H1 (cell line): ENCODE results near the gene CUEDC2. TPM values are rescaled to one million over a fixed set of nuclear protein-coding genes. Genes with fewer than 3 reads are reported as not detected.

Source experiments
- ASH2L ChIP-seq: fragments of 200-600, 300-600 bp; sonication (generic); IDR thresholded peaks from one replicate; pipeline ENCODE4 v1.7.1; 2017; ENCODE audit warnings: low read length
- CBX8 ChIP-seq: fragments of 300-800, 300-1000 bp; sonication (generic); IDR thresholded peaks from 2 replicates; pipeline ENCODE4 v1.7.1; 2016; ENCODE audit warnings: low read depth, low read length, borderline replicate concordance
- EP300 ChIP-seq, 2 experiments: IDR thresholded peaks; 1 replicate in 1 of 2; 2 replicates in 1 of 2; pipeline ENCODE4 v1.6.1; 2011 to 2012; ENCODE audit warnings: low read depth in 2 of 2, low read length in 2 of 2, mild to moderate bottlenecking in 2 of 2, borderline replicate concordance in 1 of 2, inconsistent platforms in 1 of 2, moderate library complexity in 1 of 2
- GABPA ChIP-seq: IDR thresholded peaks from 2 replicates; pipeline ENCODE4 v1.6.1; 2011; ENCODE audit warnings: mild to moderate bottlenecking, low read length, moderate library complexity, borderline replicate concordance; ENCODE audit not compliant: insufficient read depth
- JUND ChIP-seq: IDR thresholded peaks from 2 replicates; pipeline ENCODE4 v1.6.1; 2011; ENCODE audit warnings: mild to moderate bottlenecking, improper control_type of control experiment, low read length
- MAFK ChIP-seq: IDR thresholded peaks from 2 replicates; pipeline ENCODE4 v1.6.1; 2012; ENCODE audit warnings: low read depth, mild to moderate bottlenecking, improper control_type of control experiment, low read length
- POU5F1 ChIP-seq: IDR thresholded peaks from 2 replicates; pipeline ENCODE4 v1.6.1; 2011; ENCODE audit warnings: low read depth, mild to moderate bottlenecking, low read length, moderate library complexity
- RFX5 ChIP-seq: IDR thresholded peaks from 2 replicates; pipeline ENCODE4 v1.6.1; 2011; ENCODE audit warnings: low read depth, low read length, improper control_type of control experiment, borderline replicate concordance
- polyA plus RNA-seq, 7 experiments: library from polyadenylated mRNA; depleted of rRNA in 3 of 7; stranded (reverse) in 5 of 7; unstranded in 2 of 7; fragments of >200 nt in 5 of 7; fragments of 200-250 nt in 2 of 7; gene quantifications; 1 replicate in 5 of 7; 2 replicates in 1 of 7; 4 replicates in 1 of 7; pipeline versions ENCODE4 v1.2.1 to v1.2.3, GENCODE V29; 2011 to 2013; ENCODE audit warnings: missing spikeins in 2 of 7, mixed read lengths in 2 of 7
- total RNA-seq: library from RNA; stranded (reverse); fragmentation: NEBNext Ultra II Directional; extraction: Animal tissue kit (Norgen Biotek cat#: 25700); gene quantifications from 2 replicates; pipeline ENCODE4 v1.2.1, GENCODE V29; 2021
- TF ChIP-seq, protein P1 (sequence below): fragments of 300-600 bp; sonication (generic); IDR thresholded peaks from 2 replicates; pipeline ENCODE4 v1.7.1; 2012; ENCODE audit warnings: low read length, moderate library complexity, mild to moderate bottlenecking, inconsistent platforms; ENCODE audit not compliant: insufficient replicate concordance

CUEDC2 gene
- total and polyA plus RNA-seq, 2 of the 8 experiments (the other 6 are each of a cell fraction or from before 2014, with no cell fraction given): 41.7 to 55.2 TPM

DNA sequence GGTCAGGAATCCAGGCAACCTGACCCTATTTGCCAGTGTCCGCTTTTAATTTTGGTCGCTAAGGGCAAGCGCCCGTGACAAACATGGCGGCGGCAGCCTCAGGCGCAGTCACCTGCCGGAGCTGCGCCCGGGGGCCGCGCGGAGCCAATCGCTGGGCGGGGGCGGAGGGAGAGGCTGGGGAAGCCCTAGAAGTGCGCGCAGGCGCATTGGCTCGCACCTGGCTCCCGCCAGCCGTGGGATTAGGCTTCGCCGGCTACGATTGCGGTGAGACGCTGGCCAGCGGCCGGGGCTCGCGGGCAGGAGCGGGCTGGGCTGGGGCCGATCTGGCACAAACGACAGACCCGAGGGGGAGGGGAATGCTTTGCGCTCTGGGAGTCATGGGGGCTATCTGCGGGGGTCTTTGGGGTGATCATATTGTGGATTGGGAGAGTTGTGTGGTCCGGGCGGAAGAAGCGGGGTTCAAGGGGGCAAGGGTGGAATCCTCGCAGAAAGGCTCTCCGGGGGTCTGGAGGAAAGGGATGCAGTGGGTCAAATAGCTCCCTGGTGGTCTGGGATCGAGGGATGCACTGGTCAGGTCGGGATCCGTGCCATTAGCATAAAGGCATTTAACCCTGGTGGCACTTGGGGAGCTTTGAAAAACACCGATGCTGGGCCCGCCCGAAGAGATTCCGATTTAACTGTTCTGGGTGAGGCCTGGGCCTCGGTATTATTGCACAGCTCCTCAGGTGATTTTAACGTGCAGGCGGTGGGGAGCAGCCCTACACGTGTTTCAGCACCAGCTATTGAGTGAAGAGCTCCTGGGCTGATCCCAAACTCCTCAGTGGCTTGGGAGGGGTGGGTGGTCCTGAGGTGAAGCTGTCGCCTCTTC is 29.0 kb upstream of the CUEDC2 start (continued):
- TF ChIP-seq, protein P1, sequence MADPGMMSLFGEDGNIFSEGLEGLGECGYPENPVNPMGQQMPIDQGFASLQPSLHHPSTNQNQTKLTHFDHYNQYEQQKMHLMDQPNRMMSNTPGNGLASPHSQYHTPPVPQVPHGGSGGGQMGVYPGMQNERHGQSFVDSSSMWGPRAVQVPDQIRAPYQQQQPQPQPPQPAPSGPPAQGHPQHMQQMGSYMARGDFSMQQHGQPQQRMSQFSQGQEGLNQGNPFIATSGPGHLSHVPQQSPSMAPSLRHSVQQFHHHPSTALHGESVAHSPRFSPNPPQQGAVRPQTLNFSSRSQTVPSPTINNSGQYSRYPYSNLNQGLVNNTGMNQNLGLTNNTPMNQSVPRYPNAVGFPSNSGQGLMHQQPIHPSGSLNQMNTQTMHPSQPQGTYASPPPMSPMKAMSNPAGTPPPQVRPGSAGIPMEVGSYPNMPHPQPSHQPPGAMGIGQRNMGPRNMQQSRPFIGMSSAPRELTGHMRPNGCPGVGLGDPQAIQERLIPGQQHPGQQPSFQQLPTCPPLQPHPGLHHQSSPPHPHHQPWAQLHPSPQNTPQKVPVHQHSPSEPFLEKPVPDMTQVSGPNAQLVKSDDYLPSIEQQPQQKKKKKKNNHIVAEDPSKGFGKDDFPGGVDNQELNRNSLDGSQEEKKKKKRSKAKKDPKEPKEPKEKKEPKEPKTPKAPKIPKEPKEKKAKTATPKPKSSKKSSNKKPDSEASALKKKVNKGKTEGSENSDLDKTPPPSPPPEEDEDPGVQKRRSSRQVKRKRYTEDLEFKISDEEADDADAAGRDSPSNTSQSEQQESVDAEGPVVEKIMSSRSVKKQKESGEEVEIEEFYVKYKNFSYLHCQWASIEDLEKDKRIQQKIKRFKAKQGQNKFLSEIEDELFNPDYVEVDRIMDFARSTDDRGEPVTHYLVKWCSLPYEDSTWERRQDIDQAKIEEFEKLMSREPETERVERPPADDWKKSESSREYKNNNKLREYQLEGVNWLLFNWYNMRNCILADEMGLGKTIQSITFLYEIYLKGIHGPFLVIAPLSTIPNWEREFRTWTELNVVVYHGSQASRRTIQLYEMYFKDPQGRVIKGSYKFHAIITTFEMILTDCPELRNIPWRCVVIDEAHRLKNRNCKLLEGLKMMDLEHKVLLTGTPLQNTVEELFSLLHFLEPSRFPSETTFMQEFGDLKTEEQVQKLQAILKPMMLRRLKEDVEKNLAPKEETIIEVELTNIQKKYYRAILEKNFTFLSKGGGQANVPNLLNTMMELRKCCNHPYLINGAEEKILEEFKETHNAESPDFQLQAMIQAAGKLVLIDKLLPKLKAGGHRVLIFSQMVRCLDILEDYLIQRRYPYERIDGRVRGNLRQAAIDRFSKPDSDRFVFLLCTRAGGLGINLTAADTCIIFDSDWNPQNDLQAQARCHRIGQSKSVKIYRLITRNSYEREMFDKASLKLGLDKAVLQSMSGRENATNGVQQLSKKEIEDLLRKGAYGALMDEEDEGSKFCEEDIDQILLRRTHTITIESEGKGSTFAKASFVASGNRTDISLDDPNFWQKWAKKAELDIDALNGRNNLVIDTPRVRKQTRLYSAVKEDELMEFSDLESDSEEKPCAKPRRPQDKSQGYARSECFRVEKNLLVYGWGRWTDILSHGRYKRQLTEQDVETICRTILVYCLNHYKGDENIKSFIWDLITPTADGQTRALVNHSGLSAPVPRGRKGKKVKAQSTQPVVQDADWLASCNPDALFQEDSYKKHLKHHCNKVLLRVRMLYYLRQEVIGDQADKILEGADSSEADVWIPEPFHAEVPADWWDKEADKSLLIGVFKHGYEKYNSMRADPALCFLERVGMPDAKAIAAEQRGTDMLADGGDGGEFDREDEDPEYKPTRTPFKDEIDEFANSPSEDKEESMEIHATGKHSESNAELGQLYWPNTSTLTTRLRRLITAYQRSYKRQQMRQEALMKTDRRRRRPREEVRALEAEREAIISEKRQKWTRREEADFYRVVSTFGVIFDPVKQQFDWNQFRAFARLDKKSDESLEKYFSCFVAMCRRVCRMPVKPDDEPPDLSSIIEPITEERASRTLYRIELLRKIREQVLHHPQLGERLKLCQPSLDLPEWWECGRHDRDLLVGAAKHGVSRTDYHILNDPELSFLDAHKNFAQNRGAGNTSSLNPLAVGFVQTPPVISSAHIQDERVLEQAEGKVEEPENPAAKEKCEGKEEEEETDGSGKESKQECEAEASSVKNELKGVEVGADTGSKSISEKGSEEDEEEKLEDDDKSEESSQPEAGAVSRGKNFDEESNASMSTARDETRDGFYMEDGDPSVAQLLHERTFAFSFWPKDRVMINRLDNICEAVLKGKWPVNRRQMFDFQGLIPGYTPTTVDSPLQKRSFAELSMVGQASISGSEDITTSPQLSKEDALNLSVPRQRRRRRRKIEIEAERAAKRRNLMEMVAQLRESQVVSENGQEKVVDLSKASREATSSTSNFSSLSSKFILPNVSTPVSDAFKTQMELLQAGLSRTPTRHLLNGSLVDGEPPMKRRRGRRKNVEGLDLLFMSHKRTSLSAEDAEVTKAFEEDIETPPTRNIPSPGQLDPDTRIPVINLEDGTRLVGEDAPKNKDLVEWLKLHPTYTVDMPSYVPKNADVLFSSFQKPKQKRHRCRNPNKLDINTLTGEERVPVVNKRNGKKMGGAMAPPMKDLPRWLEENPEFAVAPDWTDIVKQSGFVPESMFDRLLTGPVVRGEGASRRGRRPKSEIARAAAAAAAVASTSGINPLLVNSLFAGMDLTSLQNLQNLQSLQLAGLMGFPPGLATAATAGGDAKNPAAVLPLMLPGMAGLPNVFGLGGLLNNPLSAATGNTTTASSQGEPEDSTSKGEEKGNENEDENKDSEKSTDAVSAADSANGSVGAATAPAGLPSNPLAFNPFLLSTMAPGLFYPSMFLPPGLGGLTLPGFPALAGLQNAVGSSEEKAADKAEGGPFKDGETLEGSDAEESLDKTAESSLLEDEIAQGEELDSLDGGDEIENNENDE: no peak
- no peak for TF ChIP-seq GABPA
- TF ChIP-seq RFX5: no peak
- peak; percentile 24; the same call in 1 of the 2 replicates for TF ChIP-seq JUND
- TF ChIP-seq POU5F1: no peak
- TF ChIP-seq MAFK: no peak
- TF ChIP-seq ASH2L: peak; percentile 61
- TF ChIP-seq CBX8: no peak
- peak in 1 of 2 experiments; percentile 16; a peak in 1 of 3 replicates for TF ChIP-seq EP300 (IDR thresholded peaks at IDR 0.05; ENCODE audit: borderline replicate concordance in 1 of 2, low read depth in 2 of 2, low read length in 2 of 2)
